GM12878 (cell line): ENCODE data around the gene CCM2. TPM values are rescaled to one million over a fixed set of nuclear protein-coding genes. Genes with fewer than 3 reads are reported as not detected.

Experiments used
- ATF7 ChIP-seq: fragments of 450-650 bp; IDR thresholded peaks from 2 replicates; pipeline ENCODE4 v1.6.1; 2016; ENCODE audit warnings: low read depth, mild to moderate bottlenecking
- BHLHE40 ChIP-seq, 2 experiments: fragments of 450-650 bp in 1 of 2; IDR thresholded peaks; 2 replicates each; pipeline ENCODE4 v1.6.1; 2011 to 2017; ENCODE audit warnings: low read depth in 2 of 2, borderline replicate concordance in 1 of 2, improper control_type of control experiment in 1 of 2, low read length in 1 of 2, mild to moderate bottlenecking in 1 of 2
- BRCA1 ChIP-seq: IDR thresholded peaks from 2 replicates; pipeline ENCODE4 v1.6.1; 2011; ENCODE audit warnings: low read depth, low read length, improper control_type of control experiment
- CBFB ChIP-seq: IDR thresholded peaks from 2 replicates; pipeline ENCODE4 v1.6.1; 2016; ENCODE audit warnings: antibody characterized with exemption, low read depth
- CREM ChIP-seq: IDR thresholded peaks from 2 replicates; pipeline ENCODE4 v1.6.1; 2014; ENCODE audit warnings: antibody characterized with exemption, low read depth
- EP300 ChIP-seq, 2 experiments: fragments of 150-350 bp in 1 of 2; IDR thresholded peaks; 2 replicates each; pipeline ENCODE4 v1.6.1; 2011 to 2012; ENCODE audit warnings: low read depth in 2 of 2, low read length in 2 of 2, borderline replicate concordance in 1 of 2, improper control_type of control experiment in 1 of 2, inconsistent platforms in 1 of 2; ENCODE audit not compliant: control insufficient read depth in 1 of 2
- IKZF2 ChIP-seq, 2 experiments: fragments of 450-650 bp; IDR thresholded peaks; 2 replicates each; pipeline ENCODE4 v1.6.1; 2017; ENCODE audit warnings: mild to moderate bottlenecking in 2 of 2, moderate library complexity in 2 of 2
- MEF2A ChIP-seq: IDR thresholded peaks from 2 replicates; pipeline ENCODE4 v1.6.1; 2011; ENCODE audit warnings: low read depth, mild to moderate bottlenecking, low read length, moderate library complexity; ENCODE audit not compliant: insufficient read depth
- MTA2 ChIP-seq: fragments of 450-650 bp; IDR thresholded peaks from 2 replicates; pipeline ENCODE4 v1.6.1; 2016; ENCODE audit warnings: low read depth, mild to moderate bottlenecking, moderate library complexity
- NFIC ChIP-seq: IDR thresholded peaks from 2 replicates; pipeline ENCODE4 v1.6.1; 2012; ENCODE audit warnings: low read depth, mild to moderate bottlenecking, inconsistent platforms, low read length, moderate library complexity
- PML ChIP-seq: IDR thresholded peaks from 2 replicates; pipeline ENCODE4 v1.6.1; 2012; ENCODE audit warnings: low read length, inconsistent platforms
- POLR2A ChIP-seq: IDR thresholded peaks from 2 replicates; pipeline ENCODE4 v1.6.1; 2011; ENCODE audit warnings: low read depth, mild to moderate bottlenecking, low read length
- POU2F2 ChIP-seq: IDR thresholded peaks from 3 replicates; pipeline ENCODE4 v1.6.1; 2011; ENCODE audit warnings: low read depth, mild to moderate bottlenecking, low read length, borderline replicate concordance
- RUNX3 ChIP-seq: IDR thresholded peaks from 2 replicates; pipeline ENCODE4 v1.6.1; 2012; ENCODE audit warnings: low read length, inconsistent platforms
- SIN3A ChIP-seq: IDR thresholded peaks from 2 replicates; pipeline ENCODE4 v1.6.1; 2012; ENCODE audit warnings: low read depth, low read length, improper control_type of control experiment
- SIX5 ChIP-seq: IDR thresholded peaks from 2 replicates; pipeline ENCODE4 v1.6.1; 2011; ENCODE audit warnings: mild to moderate bottlenecking, low read depth, low read length, moderate library complexity; ENCODE audit not compliant: severe bottlenecking
- ZNF384 ChIP-seq: IDR thresholded peaks from 2 replicates; pipeline ENCODE4 v1.6.1; 2012; ENCODE audit warnings: low read depth, mild to moderate bottlenecking, low read length, improper control_type of control experiment, borderline replicate concordance
- ZNF622 ChIP-seq: fragments of 450-650 bp; IDR thresholded peaks from 2 replicates; pipeline ENCODE4 v1.6.1; 2017; ENCODE audit warnings: mild to moderate bottlenecking, inconsistent platforms
- polyA plus RNA-seq, 11 experiments: library from polyadenylated mRNA; depleted of rRNA in 4 of 11; unstranded in 6 of 11; stranded (reverse) in 5 of 11; fragments of >200 nt; fragmentation: Nextera tagmentation in 4 of 11; fragmentation: Illumina TruSeq in 1 of 11; extraction: Ambion mirVana in 4 of 11; extraction: Trizol in 1 of 11; gene quantifications; 1 replicate in 1 of 11; 2 replicates in 10 of 11; pipeline versions ENCODE4 v1.2.1 to v1.2.3, GENCODE V29; 2011 to 2016; ENCODE audit warnings: inconsistent platforms in 2 of 11, missing spikeins in 2 of 11, low read depth in 1 of 11
- total RNA-seq, 4 experiments: library from RNA; depleted of rRNA in 3 of 4; stranded (reverse); fragments of >200 nt in 3 of 4; fragmentation: Illumina TruSeq in 1 of 4; extraction: Trizol in 1 of 4; gene quantifications; 2 replicates each; pipeline versions ENCODE4 v1.2.1 to v1.2.3, GENCODE V29; 2013 to 2021
- TF ChIP-seq, protein P1 (sequence below): IDR thresholded peaks from 2 replicates; pipeline ENCODE4 v1.6.1; 2012; ENCODE audit warnings: improper control_type of control experiment, low read depth, low read length; ENCODE audit not compliant: insufficient replicate concordance
- TF ChIP-seq, protein P2 (sequence below): IDR thresholded peaks from 2 replicates; pipeline ENCODE4 v1.6.1; 2011; ENCODE audit warnings: low read depth, mild to moderate bottlenecking, low read length, moderate library complexity, borderline replicate concordance; ENCODE audit errors: extremely low read depth
- TF ChIP-seq, protein P3 (sequence below): IDR thresholded peaks from 2 replicates; pipeline ENCODE4 v1.6.1; 2011; ENCODE audit warnings: borderline replicate concordance, low read depth, mild to moderate bottlenecking, moderate library complexity, mixed read lengths, low read length; ENCODE audit not compliant: insufficient read depth; ENCODE audit errors: extremely low read length
- TF ChIP-seq, protein P4 (sequence below): IDR thresholded peaks from 2 replicates; pipeline ENCODE4 v1.6.1; 2012; ENCODE audit warnings: low read depth, low read length, improper control_type of control experiment

Gene CCM2
- total and polyA plus RNA-seq, 10 of the 15 experiments (the other 5 are each of a cell fraction or from before 2014, with no cell fraction given), result 1.00 to 82.3 (median 48.7) TPM

DNA sequence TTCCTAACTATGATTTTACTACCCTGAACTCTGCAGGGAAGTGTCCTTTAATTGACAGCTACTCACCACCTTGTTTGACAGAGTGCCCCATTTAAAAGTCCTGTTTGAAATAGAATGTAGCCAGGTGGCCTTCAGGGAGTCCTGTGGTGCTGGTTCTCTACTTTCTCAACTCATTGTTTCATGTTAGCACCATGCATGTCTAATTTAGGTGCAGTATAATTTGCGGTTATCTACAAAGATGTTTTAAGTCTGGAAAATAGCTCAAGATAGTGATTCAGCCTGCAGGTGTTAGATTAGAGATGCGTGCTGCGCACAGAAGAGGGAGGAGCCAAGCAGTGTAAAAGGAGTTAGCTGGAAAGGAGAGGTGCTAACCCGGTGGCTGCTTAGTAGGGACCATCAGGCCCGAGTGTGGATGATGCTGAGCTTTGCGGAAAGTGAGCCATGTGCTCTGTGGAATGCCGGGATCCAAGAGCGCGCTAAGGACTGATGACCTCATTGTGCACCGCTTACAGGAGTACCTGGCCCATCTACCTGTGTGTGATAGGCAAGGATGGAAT lies 1.2 kb downstream of the CCM2 start (continued):
- TF ChIP-seq ATF7 (peak; percentile 51; the same call in 1 of the 2 replicates), PML (peak; percentile 24; the same call in 1 of the 2 replicates), ZNF622 (no peak), POU2F2 (peak; percentile 44; the same call in 1 of the 3 replicates), CBFB (peak; percentile 63; the same call in 1 of the 2 replicates), POLR2A (peak; percentile 73), ZNF384 (no peak), MEF2A (peak; percentile 58; the same call in 1 of the 2 replicates), MTA2 (peak; percentile 74), IKZF2 (IDR thresholded peaks at IDR 0.05) (peak; percentile 54 to 69; a peak in 2 of 4 replicates), RUNX3 (peak; percentile 86), CREM (peak; percentile 40; the same call in 1 of the 2 replicates), EP300 (IDR thresholded peaks at IDR 0.05; ENCODE audit: borderline replicate concordance in 1 of 2, control insufficient read depth in 1 of 2, low read depth in 2 of 2, low read length in 2 of 2) (peak in 1 of 2 experiments; percentile 40; a peak in 1 of 4 replicates), NFIC (peak; percentile 60; the same call in 1 of the 2 replicates), SIX5 (no peak), BHLHE40 (IDR thresholded peaks at IDR 0.05; ENCODE audit: borderline replicate concordance in 1 of 2, low read depth in 2 of 2, low read length in 1 of 2) (peak; percentile 33 to 66; a peak in 2 of 4 replicates), BRCA1 (no peak), SIN3A (0 out of 2 replicates have a peak, but pooled peaks have one; percentile 31)
- TF ChIP-seq, protein P1, sequence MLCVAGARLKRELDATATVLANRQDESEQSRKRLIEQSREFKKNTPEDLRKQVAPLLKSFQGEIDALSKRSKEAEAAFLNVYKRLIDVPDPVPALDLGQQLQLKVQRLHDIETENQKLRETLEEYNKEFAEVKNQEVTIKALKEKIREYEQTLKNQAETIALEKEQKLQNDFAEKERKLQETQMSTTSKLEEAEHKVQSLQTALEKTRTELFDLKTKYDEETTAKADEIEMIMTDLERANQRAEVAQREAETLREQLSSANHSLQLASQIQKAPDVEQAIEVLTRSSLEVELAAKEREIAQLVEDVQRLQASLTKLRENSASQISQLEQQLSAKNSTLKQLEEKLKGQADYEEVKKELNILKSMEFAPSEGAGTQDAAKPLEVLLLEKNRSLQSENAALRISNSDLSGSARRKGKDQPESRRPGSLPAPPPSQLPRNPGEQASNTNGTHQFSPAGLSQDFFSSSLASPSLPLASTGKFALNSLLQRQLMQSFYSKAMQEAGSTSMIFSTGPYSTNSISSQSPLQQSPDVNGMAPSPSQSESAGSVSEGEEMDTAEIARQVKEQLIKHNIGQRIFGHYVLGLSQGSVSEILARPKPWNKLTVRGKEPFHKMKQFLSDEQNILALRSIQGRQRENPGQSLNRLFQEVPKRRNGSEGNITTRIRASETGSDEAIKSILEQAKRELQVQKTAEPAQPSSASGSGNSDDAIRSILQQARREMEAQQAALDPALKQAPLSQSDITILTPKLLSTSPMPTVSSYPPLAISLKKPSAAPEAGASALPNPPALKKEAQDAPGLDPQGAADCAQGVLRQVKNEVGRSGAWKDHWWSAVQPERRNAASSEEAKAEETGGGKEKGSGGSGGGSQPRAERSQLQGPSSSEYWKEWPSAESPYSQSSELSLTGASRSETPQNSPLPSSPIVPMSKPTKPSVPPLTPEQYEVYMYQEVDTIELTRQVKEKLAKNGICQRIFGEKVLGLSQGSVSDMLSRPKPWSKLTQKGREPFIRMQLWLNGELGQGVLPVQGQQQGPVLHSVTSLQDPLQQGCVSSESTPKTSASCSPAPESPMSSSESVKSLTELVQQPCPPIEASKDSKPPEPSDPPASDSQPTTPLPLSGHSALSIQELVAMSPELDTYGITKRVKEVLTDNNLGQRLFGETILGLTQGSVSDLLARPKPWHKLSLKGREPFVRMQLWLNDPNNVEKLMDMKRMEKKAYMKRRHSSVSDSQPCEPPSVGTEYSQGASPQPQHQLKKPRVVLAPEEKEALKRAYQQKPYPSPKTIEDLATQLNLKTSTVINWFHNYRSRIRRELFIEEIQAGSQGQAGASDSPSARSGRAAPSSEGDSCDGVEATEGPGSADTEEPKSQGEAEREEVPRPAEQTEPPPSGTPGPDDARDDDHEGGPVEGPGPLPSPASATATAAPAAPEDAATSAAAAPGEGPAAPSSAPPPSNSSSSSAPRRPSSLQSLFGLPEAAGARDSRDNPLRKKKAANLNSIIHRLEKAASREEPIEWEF, result no peak
- TF ChIP-seq, protein P2, sequence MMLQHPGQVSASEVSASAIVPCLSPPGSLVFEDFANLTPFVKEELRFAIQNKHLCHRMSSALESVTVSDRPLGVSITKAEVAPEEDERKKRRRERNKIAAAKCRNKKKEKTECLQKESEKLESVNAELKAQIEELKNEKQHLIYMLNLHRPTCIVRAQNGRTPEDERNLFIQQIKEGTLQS, result no peak
- TF ChIP-seq, protein P3, sequence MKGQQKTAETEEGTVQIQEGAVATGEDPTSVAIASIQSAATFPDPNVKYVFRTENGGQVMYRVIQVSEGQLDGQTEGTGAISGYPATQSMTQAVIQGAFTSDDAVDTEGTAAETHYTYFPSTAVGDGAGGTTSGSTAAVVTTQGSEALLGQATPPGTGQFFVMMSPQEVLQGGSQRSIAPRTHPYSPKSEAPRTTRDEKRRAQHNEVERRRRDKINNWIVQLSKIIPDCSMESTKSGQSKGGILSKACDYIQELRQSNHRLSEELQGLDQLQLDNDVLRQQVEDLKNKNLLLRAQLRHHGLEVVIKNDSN, result no peak
- TF ChIP-seq, protein P4, sequence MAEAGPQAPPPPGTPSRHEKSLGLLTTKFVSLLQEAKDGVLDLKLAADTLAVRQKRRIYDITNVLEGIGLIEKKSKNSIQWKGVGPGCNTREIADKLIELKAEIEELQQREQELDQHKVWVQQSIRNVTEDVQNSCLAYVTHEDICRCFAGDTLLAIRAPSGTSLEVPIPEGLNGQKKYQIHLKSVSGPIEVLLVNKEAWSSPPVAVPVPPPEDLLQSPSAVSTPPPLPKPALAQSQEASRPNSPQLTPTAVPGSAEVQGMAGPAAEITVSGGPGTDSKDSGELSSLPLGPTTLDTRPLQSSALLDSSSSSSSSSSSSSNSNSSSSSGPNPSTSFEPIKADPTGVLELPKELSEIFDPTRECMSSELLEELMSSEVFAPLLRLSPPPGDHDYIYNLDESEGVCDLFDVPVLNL, result no peak
